HUDEP-2 (cell line): ENCODE data around the gene AGAP3.

ENCODE experiments used
- DNase-seq, 76 experiments: peaks; one replicate each; lab custom pipeline; 2025; ENCODE audit not compliant: unreplicated experiment in 76 of 76; lab: John Stamatoyannopoulos, UW

The AGAP3 gene

GRCh38 chr7:151057506-151057988, 28.7 kb upstream of the AGAP3 start, which contains the start of gene CDK5:
TSS of gene CDK5 (minus strand) at chr7:151057897. CDS start at chr7:151057848, 49 bp downstream.
- DNase-seq = peak in 1 of 76 experiments; percentile 91

- DNase-seq = peak in 75 of 76 experiments; percentile 72 to 99 (median 96)
Observed at GRCh38 chr7:151057989-151058780, 28.1 kb upstream of the AGAP3 start.

- peak in 6 of 76 experiments; percentile 17 to 51 (median 28) for DNase-seq
Observed at GRCh38 chr7:151058781-151059366, 27.4 kb upstream of the AGAP3 start.

- DNase-seq = peak in 51 of 76 experiments; percentile 12 to 71 (median 48)
Observed at GRCh38 chr7:151059367-151060112, 26.7 kb upstream of the AGAP3 start, which contains the start of gene SLC4A2. TSS of gene SLC4A2 (plus strand) at chr7:151059589. CDS start at chr7:151061988, 2,399 bp downstream.

GRCh38 chr7:151060113-151060415, 26.2 kb upstream of the AGAP3 start:
- peak in 1 of 76 experiments; percentile 32 for DNase-seq

- peak in 67 of 76 experiments; percentile 7 to 78 (median 49) for DNase-seq
Observed at GRCh38 chr7:151060416-151061212, 25.7 kb upstream of the AGAP3 start.

- no peak for DNase-seq
Observed at GRCh38 chr7:151061213-151062110, 24.8 kb upstream of the AGAP3 start.

- DNase-seq = peak in 2 of 76 experiments; percentile 27 to 34
Observed at GRCh38 chr7:151062111-151062398, 24.2 kb upstream of the AGAP3 start.

GRCh38 chr7:151062399-151063211, 23.7 kb upstream of the AGAP3 start:
- peak in 34 of 76 experiments; percentile 8 to 87 (median 44) for DNase-seq

- peak in 1 of 76 experiments; percentile 21 for DNase-seq
Observed at GRCh38 chr7:151063212-151063561, 23.1 kb upstream of the AGAP3 start.

GRCh38 chr7:151064454-151064853, 21.8 kb upstream of the AGAP3 start:
- DNase-seq = no peak

- DNase-seq = no peak
Observed at GRCh38 chr7:151064993-151065392, 21.3 kb upstream of the AGAP3 start.

- no peak for DNase-seq
Observed at GRCh38 chr7:151065516-151065915, 20.8 kb upstream of the AGAP3 start.

GRCh38 chr7:151066273-151066974, 19.9 kb upstream of the AGAP3 start:
- no peak for DNase-seq

- no peak for DNase-seq
Observed at GRCh38 chr7:151068069-151068773, 18.1 kb upstream of the AGAP3 start.

- peak in 7 of 76 experiments; percentile 7 to 46 (median 27) for DNase-seq
Observed at GRCh38 chr7:151069841-151070573, 16.3 kb upstream of the AGAP3 start.

- no peak for DNase-seq
Observed at GRCh38 chr7:151070574-151070960, 15.7 kb upstream of the AGAP3 start.
